Gastrocnemius medialis (tissue), 4 donors: ENCODE results near the gene KRTAP4-7. TPM values are rescaled to one million over a fixed set of nuclear protein-coding genes. Genes with fewer than 3 reads are reported as not detected.
"Not testable (repeated sequence)": the region's sequence is repeated elsewhere in the genome, so short reads cannot be mapped to it uniquely, and the experiment has no call there.

Experiments used
- ATAC-seq, 2 donors: fragments of 150-250 bp; one replicate each; pipeline ENCODE4 v1.9.1; 2016
- DNase-seq, 2 donors: peaks; one replicate each; pipeline ENCODE4 v3.0.0-alpha.2; 2019
- H3K27ac ChIP-seq, 4 donors: fragments of 200-600 bp; sonication (generic); 1 replicate in 1 of 4; 2 replicates in 3 of 4; pipeline ENCODE4 v1.5.1; 2016 to 2018; ENCODE audit warnings: mild to moderate bottlenecking in 2 of 4, moderate library complexity in 1 of 4
- H3K27me3 ChIP-seq, 3 donors: fragments of 200-600 bp; sonication (generic) in 2 of 3; 1 replicate in 1 of 3; 2 replicates in 2 of 3; pipeline versions ENCODE4 v1.5.1 to v1.6.0; 2016 to 2019; ENCODE audit warnings: mild to moderate bottlenecking in 1 of 3, moderate library complexity in 1 of 3
- H3K36me3 ChIP-seq, 2 donors: fragments of 200-600 bp; sonication (generic) in 1 of 2; one replicate each; pipeline ENCODE4 v1.5.1; 2017 to 2018
- H3K4me1 ChIP-seq, 2 donors: fragments of 200-600 bp; sonication (generic) in 1 of 2; one replicate each; pipeline ENCODE4 v1.5.1; 2016 to 2017; ENCODE audit warnings: mild to moderate bottlenecking in 2 of 2
- H3K4me3 ChIP-seq, 4 donors: fragments of 200-600 bp; sonication (generic) in 3 of 4; 1 replicate in 1 of 4; 2 replicates in 3 of 4; pipeline ENCODE4 v1.5.1; 2016 to 2019; ENCODE audit warnings: mild to moderate bottlenecking in 2 of 4
- H3K9me3 ChIP-seq, 3 donors: fragments of 200-600 bp; sonication (generic) in 2 of 3; 1 replicate in 1 of 3; 2 replicates in 2 of 3; pipeline ENCODE4 v1.5.1; 2016 to 2019
- CTCF ChIP-seq, 5 experiments: fragments of 450-650 bp in 3 of 5; fragments of 200-600 bp in 2 of 5; sonication (generic) in 2 of 5; IDR thresholded peaks in 4 of 5; conservative IDR thresholded peaks in 1 of 5; 1 replicate in 4 of 5; 2 replicates in 1 of 5; pipeline ENCODE4 v1.5.1; 2016 to 2019; ENCODE audit warnings: antibody characterized with exemption in 5 of 5, mild to moderate bottlenecking in 3 of 5, moderate library complexity in 3 of 5
- POLR2A ChIP-seq, 2 donors: fragments of 450-650 bp; IDR thresholded peaks; one replicate each; pipeline ENCODE4 v1.6.1; 2017; ENCODE audit warnings: antibody characterized with exemption in 2 of 2, mild to moderate bottlenecking in 2 of 2, moderate library complexity in 2 of 2
- in situ Hi-C, 4 donors: fragments of 200-750 bp; cut with MboI; loops; one replicate each; pipeline versions ENCODE4 v1.15.0 to v1.8.0; 2017; ENCODE audit warnings: low sequenced_read_pairs in 4 of 4
- intact Hi-C: fragments of 100-400 bp; cut with DNase I; formaldehyde crosslinking; loops from one replicate; pipeline ENCODE4 v1.15.1; 2023; ENCODE audit warnings: low total_unique reads
- total RNA-seq, 4 donors: library from RNA; depleted of rRNA; stranded (reverse); fragments of >200 nt; gene quantifications; one replicate each; pipeline versions ENCODE4 v1.1.0 to v1.2.3, GENCODE V29; 2016

Gene KRTAP4-7
- total RNA-seq, 4 donors from 2014 or later = not detected

DNA sequence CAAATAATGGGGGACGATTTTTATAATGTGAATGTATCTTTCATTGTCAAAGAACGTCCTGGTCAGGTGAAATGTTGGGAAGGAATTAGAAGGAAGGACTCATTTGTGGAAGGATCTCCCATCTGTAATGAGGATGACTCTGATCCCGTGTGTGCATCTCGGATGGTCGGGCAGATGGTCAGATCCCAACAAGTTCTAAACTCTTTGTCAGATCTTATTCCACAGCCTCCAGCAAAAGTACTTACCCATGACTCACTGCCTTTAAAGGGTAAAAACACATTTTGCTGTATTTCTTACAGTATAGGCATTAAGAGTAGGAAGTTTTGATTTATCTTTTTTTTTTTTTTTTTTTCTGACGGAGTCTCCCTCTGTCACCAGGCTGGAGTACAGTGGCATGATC, 14.5 kb downstream of the KRTAP4-7 start:
- Histone ChIP-seq H3K27me3 (no peaks in the 10 kb centered on the region), H3K27ac (no peak overlapping the region), H3K36me3 (no peaks in the 10 kb centered on the region), H3K4me3 (no peak overlapping the region), H3K4me1 (no peaks in the 10 kb centered on the region), H3K9me3 (no peaks in the 10 kb centered on the region)
- TF ChIP-seq POLR2A (IDR thresholded peaks at IDR 0.05) = no peak
- TF ChIP-seq CTCF (IDR thresholded peaks at IDR 0.05 in 4 of 5, conservative IDR thresholded peaks at IDR 0.05 in 1 of 5) = no peak
- no peak for DNase-seq
- in situ Hi-C loops (loop anchor here in 1 of 4 donors (25.0 kb wide), 1 partner anchor 89 kb away; the partner anchor contains the start of genes KRTAP4-1, KRTAP4-2 and KRTAP9-1), intact Hi-C loops (no loop called here)
- ATAC-seq = no peak

GRCh38 chr17:41099682-41100480, 15.9 kb downstream of the KRTAP4-7 start:
- H3K4me3 ChIP-seq, H3K4me1 ChIP-seq, H3K36me3 ChIP-seq, H3K9me3 ChIP-seq, H3K27ac ChIP-seq, ATAC-seq, intact Hi-C loops, DNase-seq, H3K27me3 ChIP-seq: not testable (repeated sequence)
- in situ Hi-C loops = loop anchor here in 1 of 4 donors (25.0 kb wide), 1 partner anchor 87 kb away; the partner anchor contains the start of genes KRTAP4-1, KRTAP4-2 and KRTAP9-1

DNA sequence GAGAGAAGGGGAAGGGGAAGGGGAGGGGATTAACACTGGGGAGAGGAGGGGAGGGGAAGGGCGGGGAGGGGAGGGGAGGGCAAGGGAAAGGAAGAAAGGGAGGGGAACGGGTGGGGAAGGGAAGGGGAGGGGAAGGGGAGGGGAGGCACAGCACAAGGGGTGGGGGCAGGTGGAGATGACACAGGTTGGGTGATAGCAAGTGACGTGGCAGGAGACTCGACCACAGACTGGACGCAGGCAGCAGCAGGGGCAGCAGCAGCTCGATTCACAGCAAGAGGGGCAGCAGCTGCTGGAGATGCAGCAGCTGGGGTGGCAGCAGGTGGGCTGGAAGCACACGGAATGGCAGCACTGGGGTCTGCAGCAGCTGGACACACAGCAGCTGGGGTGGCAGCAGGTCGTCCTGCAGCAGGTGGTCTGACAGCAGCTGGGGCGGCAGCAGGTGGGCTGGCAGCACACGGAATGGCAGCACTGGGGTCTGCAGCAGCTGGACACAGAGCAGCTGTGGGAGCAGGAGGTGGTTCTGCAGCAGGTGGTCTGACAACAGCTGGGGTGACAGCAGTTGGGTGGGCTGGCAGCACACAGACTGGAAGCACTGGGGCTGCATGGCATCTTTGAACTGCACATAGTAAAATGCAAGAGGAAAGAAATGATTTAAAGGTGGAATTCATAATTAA, 17.8 kb downstream of the KRTAP4-7 start, which contains the start of gene KRTAP4-16:
KRTAP4-16 (minus strand) TSS at position 624 of the 674 bp plus-strand sequence; CDS start at position 624, 0 bp downstream.
- in situ Hi-C loops = no loop called here
- no peaks in the 10 kb centered on the region for H3K9me3 ChIP-seq
- H3K27me3 ChIP-seq = peaks cover 0 to 3% (median 0%) of the 10 kb centered on the region in 3 donors
- intact Hi-C loops = no loop called here
- DNase-seq = no peak
- H3K4me1 ChIP-seq = no peaks in the 10 kb centered on the region
- no peak within 1 kb of the TSS for H3K4me3 ChIP-seq
- H3K27ac ChIP-seq = no peak within 1 kb of the TSS
- no peak for TF ChIP-seq CTCF (IDR thresholded peaks at IDR 0.05 in 4 of 5, conservative IDR thresholded peaks at IDR 0.05 in 1 of 5)
- TF ChIP-seq POLR2A (IDR thresholded peaks at IDR 0.05) = no peak
- no peak for ATAC-seq
- H3K36me3 ChIP-seq = no peaks in the 10 kb centered on the region

DNA sequence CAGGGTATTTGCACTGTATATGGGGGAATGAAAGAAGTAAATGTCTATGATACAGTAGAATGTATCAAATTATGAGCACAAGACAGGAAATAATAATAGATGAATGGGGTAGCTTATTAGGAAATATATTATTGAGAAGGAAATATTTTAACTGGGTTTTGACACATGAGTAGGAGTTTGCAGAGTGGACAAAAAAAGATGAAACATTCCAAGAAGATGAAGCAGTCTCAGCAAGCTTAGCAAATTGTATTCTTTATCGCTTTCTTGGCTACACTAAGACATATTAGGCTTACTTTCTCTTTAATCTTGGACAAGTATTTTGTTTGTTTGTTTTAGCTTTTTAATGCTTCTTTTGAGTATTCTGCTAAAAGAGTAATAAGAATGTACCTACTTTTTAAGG, 19.9 kb downstream of the KRTAP4-7 start:
- Histone ChIP-seq H3K36me3 (no peaks in the 10 kb centered on the region), H3K9me3 (no peaks in the 10 kb centered on the region), H3K27ac (no peak overlapping the region), H3K4me1 (no peaks in the 10 kb centered on the region), H3K27me3 (peaks cover 0 to 8% (median 0%) of the 10 kb centered on the region in 3 donors), H3K4me3 (no peak overlapping the region)
- in situ Hi-C loops (no loop called here), intact Hi-C loops (no loop called here)
- DNase-seq (no peak), ATAC-seq (no peak)
- no peak for TF ChIP-seq CTCF (IDR thresholded peaks at IDR 0.05 in 4 of 5, conservative IDR thresholded peaks at IDR 0.05 in 1 of 5)
- no peak for TF ChIP-seq POLR2A (IDR thresholded peaks at IDR 0.05)

DNA sequence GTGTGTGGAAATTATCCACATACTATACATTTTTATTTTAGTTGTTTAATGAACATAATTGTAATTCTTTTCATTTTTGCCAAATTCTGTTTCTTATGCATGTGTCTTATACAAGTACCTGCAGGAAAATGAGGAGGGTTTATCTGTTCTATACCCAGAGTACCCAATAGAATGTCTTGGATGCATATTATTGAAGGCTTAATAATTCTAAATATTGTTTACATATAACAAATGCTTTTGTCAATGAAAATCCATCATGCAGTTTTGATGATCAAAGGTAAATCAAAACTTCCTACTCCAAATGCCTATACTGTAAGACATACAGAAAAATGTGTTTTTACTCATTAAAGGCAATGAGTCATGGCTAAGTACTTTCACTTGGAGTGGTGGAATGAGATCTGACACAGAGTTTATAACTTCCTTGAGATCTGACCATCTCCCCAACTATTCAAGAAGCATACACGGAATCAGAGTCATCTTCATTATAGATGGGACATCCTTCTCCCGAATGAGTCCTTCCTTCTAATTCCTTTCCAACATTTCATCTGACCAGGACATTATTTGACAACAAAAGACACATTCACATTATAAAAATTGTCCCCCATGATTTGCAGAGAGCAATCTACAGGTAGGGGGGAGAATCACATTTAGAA, 20.6 kb downstream of the KRTAP4-7 start:
- not testable (repeated sequence) for ATAC-seq

GRCh38 chr17:41105347-41105746, 21.4 kb downstream of the KRTAP4-7 start, which contains the start of gene KRTAP4-9:
Gene KRTAP4-9 (plus strand): TSS chr17:41105389. CDS start chr17:41105389, 0 bp downstream.
- H3K27me3 ChIP-seq, H3K4me1 ChIP-seq, H3K4me3 ChIP-seq, in situ Hi-C loops, DNase-seq, H3K36me3 ChIP-seq, H3K9me3 ChIP-seq, intact Hi-C loops, ATAC-seq, H3K27ac ChIP-seq: not testable (repeated sequence)

More for the DNA sequence above, 20.6 kb downstream of the KRTAP4-7 start:
- intact Hi-C loops, DNase-seq, H3K9me3 ChIP-seq, in situ Hi-C loops, H3K27ac ChIP-seq, H3K27me3 ChIP-seq, H3K4me3 ChIP-seq, H3K4me1 ChIP-seq, H3K36me3 ChIP-seq: not testable (repeated sequence)
